BLaER1 treated with 17β-estradiol and CSF1 and Interleukin-3, amounts not matched to agents 10 nM and 100 nM (cell line): ENCODE data around the gene PDZD4.
A peak's percentile ranks its signal among the peaks of the same experiment; 100 is the strongest.

Experiments
- H3K27ac ChIP-seq, 11 experiments: shearing (Covaris generic); formaldehyde crosslinking; 2 replicates each; pipeline ENCODE4 v1.8.1; 2022
- H3K27me3 ChIP-seq, 11 experiments: shearing (Covaris generic); formaldehyde crosslinking; 2 replicates each; pipeline ENCODE4 v1.8.1; 2022
- H3K36me3 ChIP-seq, 11 experiments: shearing (Covaris generic); formaldehyde crosslinking; 2 replicates each; pipeline ENCODE4 v1.8.1; 2022
- H3K4me1 ChIP-seq, 10 experiments: shearing (Covaris generic); formaldehyde crosslinking; 2 replicates each; pipeline ENCODE4 v1.8.1; 2022
- H3K4me2 ChIP-seq, 11 experiments: shearing (Covaris generic); formaldehyde crosslinking; 2 replicates each; pipeline ENCODE4 v1.8.1; 2022
- H3K4me3 ChIP-seq, 10 experiments: shearing (Covaris generic); formaldehyde crosslinking; 2 replicates each; pipeline ENCODE4 v1.8.1; 2022
- H3K9ac ChIP-seq, 11 experiments: shearing (Covaris generic); formaldehyde crosslinking; 2 replicates each; pipeline ENCODE4 v1.8.1; 2022
- H3K9me3 ChIP-seq, 11 experiments: shearing (Covaris generic); formaldehyde crosslinking; replicated peaks in 1 of 11; 2 replicates each; pipeline ENCODE4 v1.8.1; 2022
- H4K20me1 ChIP-seq, 11 experiments: shearing (Covaris generic); formaldehyde crosslinking; 2 replicates each; pipeline ENCODE4 v1.8.1; 2022
- Cebpa-rat ChIP-seq, 11 experiments: shearing (Covaris generic); IDR thresholded peaks; 2 replicates each; pipeline ENCODE4 v1.8.1; 2022

The PDZD4 gene

DNA sequence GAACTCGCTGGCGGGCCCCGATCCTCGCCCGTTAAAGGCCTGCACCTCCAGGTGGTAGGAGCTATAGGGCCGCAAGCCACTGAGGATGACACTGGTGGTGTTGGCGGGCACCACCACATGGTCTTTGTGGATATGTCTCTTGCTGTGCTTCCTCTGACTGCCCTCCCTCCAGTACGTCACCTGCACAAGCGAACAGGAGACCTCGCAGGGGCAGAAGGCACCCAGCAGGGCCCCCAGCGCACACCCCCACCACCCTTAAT, 34.9 kb upstream of the PDZD4 start:
- no peak overlapping the region for H3K27ac ChIP-seq
- no peak overlapping the region for H3K4me3 ChIP-seq
- peaks cover 40 to 97% (median 91%) of the 10 kb centered on the region in 11 experiments for H3K27me3 ChIP-seq
- peaks cover 0 to 38% (median 0%) of the 10 kb centered on the region in 11 experiments; a peak in 4 of 22 replicates for H3K36me3 ChIP-seq
- no peak for TF ChIP-seq Cebpa-rat (IDR thresholded peaks at IDR 0.05)
- peak overlapping the region in 1 of 11 experiments; percentile 50; a peak in 1 of 22 replicates for H3K4me2 ChIP-seq
- peaks cover 0 to 54% (median 14%) of the 10 kb centered on the region in 11 experiments; a peak in 14 of 22 replicates for H4K20me1 ChIP-seq
- peaks cover 0 to 38% (median 29%) of the 10 kb centered on the region in 10 experiments; a peak in 14 of 20 replicates for H3K4me1 ChIP-seq
- no peak overlapping the region for H3K9ac ChIP-seq
- peaks cover 0 to 12% (median 0%) of the 10 kb centered on the region in 11 experiments; a peak in 4 of 22 replicates for H3K9me3 ChIP-seq

DNA sequence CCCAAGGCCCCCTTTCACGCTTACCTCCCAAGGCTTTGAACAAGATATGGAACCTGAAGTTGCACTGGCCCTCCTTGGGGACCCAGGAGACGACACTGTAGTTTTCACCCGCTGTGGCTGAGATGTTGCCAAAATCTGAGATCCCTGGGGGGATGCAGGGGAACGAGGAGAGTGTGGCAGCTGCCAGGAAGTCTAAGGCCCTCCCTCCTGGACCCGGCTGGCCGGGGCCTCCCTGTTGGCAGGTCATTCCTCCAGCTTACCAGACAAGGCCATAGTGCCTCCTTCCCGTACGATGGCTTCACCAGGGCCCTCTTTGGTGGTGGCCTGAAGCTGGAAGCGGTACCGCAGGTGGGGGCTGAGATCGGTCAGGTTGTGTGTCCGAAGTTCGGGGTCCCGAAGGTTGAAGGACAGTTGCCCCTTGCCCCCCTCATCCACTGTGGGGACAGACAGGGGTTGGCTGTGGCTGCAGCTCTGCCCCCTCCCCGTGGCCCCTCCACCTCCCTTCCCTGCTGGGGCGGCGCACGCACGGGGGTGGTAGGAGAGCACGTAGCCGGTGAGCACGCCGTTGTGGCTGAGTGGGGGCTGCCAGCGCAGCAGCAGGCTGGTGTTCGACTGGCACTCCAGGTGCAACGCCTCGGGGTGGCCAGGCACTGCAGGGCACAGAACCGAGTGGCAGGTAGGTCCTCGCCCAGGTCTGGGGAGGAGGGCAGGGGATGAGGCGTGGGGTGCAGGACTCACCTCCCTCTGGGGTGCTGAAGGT, 34.4 kb upstream of the PDZD4 start:
- no peak overlapping the region for H3K27ac ChIP-seq
- H3K9ac ChIP-seq = no peak overlapping the region
- TF ChIP-seq Cebpa-rat (IDR thresholded peaks at IDR 0.05) = no peak
- H3K4me1 ChIP-seq = peaks cover 0 to 34% (median 27%) of the 10 kb centered on the region in 10 experiments; a peak in 14 of 20 replicates
- H3K27me3 ChIP-seq = peaks cover 45 to 97% (median 91%) of the 10 kb centered on the region in 11 experiments
- H3K36me3 ChIP-seq = peaks cover 0 to 34% (median 0%) of the 10 kb centered on the region in 11 experiments; a peak in 4 of 22 replicates
- no peak overlapping the region for H3K4me3 ChIP-seq
- H3K9me3 ChIP-seq = peaks cover 0 to 12% (median 0%) of the 10 kb centered on the region in 11 experiments; a peak in 4 of 22 replicates
- H3K4me2 ChIP-seq = peak overlapping the region in 7 of 11 experiments; percentile 23 to 62 (median 50); a peak in 9 of 22 replicates
- H4K20me1 ChIP-seq = peaks cover 0 to 54% (median 14%) of the 10 kb centered on the region in 11 experiments; a peak in 13 of 22 replicates

DNA sequence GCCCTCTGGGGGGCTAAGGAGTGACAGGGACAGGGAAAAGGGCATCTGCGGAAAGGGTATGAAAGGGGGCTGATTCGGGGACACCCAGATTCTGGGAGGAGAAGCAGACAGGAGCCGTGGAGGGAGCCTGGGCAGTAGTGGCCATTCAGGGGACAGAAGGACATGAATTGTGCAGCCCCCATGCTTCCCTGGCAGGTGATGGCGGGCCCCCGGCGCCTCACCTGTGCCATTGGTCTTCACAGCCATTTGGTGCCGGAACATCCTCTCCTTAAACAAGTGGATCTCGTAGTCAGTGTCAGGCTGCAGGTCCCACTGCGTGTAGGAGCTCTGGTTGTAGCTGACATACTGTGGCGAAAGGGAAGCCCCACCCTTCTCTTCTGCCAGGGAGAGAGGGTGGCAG, 33.8 kb upstream of the PDZD4 start:
- no peak for TF ChIP-seq Cebpa-rat (IDR thresholded peaks at IDR 0.05)
- H3K27me3 ChIP-seq = peaks cover 45 to 96% (median 91%) of the 10 kb centered on the region in 11 experiments
- H3K9me3 ChIP-seq = peaks cover 0 to 15% (median 0%) of the 10 kb centered on the region in 11 experiments; a peak in 4 of 22 replicates
- H3K27ac ChIP-seq = no peak overlapping the region
- H4K20me1 ChIP-seq = peaks cover 0 to 47% (median 14%) of the 10 kb centered on the region in 11 experiments; a peak in 13 of 22 replicates
- no peak overlapping the region for H3K4me3 ChIP-seq
- peaks cover 0 to 28% (median 0%) of the 10 kb centered on the region in 11 experiments; a peak in 3 of 22 replicates for H3K36me3 ChIP-seq
- H3K9ac ChIP-seq = no peak overlapping the region
- H3K4me2 ChIP-seq = peak overlapping the region in 8 of 11 experiments; percentile 26 to 62 (median 49); a peak in 11 of 22 replicates
- peaks cover 0 to 34% (median 27%) of the 10 kb centered on the region in 10 experiments; a peak in 14 of 20 replicates for H3K4me1 ChIP-seq

DNA sequence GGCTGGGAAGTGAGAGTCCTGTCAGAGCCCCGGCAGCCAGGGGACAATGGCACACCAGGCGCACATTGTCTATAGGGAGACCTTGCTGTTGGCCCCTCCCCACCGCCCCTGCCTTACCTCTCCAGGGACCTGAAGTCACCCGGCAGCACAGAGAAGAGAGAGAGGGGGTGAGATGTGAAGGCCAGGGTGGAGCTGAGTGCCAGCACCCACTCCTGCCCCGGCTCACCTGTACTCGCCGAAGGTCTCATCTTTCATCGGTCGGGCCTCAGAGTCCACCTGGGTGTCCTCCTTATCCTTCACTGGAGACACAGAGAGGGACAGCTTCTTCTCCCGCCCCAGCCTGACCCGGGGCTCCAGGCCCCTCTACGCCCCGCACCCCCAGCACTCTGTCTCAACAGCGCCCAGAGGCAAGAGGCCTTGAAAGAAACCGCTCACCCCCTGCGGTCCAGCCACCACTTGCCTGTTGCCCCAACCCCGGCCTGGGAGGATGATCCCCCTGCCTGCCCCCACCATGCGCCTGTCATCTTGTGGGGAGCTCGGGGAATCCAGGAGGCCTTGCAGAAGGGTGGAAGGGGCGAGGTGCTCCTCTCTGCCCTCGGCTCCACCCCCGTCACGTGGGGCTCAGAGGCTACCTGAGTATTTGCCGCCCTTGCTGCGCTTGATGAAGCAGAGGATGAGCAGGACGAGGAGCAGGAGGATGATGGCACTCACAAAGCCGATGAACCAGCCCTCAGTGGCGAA, 33.1 kb upstream of the PDZD4 start:
- peaks cover 0 to 24% (median 0%) of the 10 kb centered on the region in 11 experiments; a peak in 3 of 22 replicates for H3K36me3 ChIP-seq

DNA sequence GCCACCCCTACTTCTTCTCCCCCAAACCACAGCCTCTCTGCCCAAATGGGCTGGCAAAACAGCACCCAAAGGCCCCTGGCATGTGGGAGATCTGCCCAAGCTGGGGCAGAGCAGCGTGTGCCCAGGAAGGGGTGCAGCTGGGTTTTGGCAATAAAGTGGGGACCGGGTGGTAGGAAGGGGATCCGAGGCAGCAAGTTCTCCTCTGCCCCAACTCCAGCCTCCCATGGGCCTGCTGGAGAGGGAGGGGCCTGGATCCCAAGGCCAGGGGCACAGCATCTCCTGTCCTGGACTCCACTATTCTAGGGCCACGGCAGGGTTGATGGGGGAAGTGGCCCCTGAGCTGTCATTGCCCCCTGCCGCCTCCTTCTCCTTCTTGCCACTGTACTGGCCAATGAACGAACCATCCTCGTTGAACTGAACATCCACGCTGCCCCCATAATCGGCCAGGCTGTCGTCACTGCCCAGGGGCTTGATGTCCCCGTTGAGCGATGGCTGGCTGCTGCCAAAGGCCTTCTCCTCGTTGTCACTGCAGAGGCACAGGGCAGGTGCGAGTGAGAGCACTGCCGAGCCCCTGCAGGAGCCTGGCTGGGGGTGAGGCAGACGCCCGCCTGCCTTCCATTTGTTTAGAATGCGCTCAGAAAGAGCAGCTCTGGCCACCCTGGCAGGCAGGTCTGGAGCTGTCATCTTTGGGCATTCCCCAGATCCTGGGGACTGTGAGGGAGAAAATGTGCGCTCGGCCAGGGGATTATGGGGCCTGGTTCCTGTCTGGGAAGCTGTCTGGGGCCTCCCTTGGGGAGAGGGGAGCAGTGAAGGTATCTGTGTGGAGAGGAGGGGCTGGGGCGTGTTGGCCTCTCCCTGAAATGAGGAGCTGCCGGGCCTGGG, 32.3 kb upstream of the PDZD4 start:
- H3K4me2 ChIP-seq = peak overlapping the region in 7 of 11 experiments; percentile 26 to 62 (median 50); a peak in 11 of 22 replicates
- H3K4me1 ChIP-seq = peaks cover 0 to 38% (median 29%) of the 10 kb centered on the region in 10 experiments; a peak in 14 of 20 replicates
- H4K20me1 ChIP-seq = peaks cover 0 to 45% (median 14%) of the 10 kb centered on the region in 11 experiments; a peak in 12 of 22 replicates
- peaks cover 0 to 18% (median 0%) of the 10 kb centered on the region in 11 experiments; a peak in 3 of 22 replicates for H3K36me3 ChIP-seq
- no peak for TF ChIP-seq Cebpa-rat (IDR thresholded peaks at IDR 0.05)
- no peak overlapping the region for H3K27ac ChIP-seq
- no peak overlapping the region for H3K4me3 ChIP-seq
- peaks cover 0 to 28% (median 10%) of the 10 kb centered on the region in 11 experiments; a peak in 12 of 22 replicates for H3K9me3 ChIP-seq
- H3K9ac ChIP-seq = no peak overlapping the region
- H3K27me3 ChIP-seq = peaks cover 55 to 97% (median 93%) of the 10 kb centered on the region in 11 experiments

More for the DNA sequence above, 33.1 kb upstream of the PDZD4 start:
- peaks cover 47 to 96% (median 91%) of the 10 kb centered on the region in 11 experiments for H3K27me3 ChIP-seq
- no peak overlapping the region for H3K27ac ChIP-seq
- H4K20me1 ChIP-seq = peaks cover 0 to 40% (median 14%) of the 10 kb centered on the region in 11 experiments; a peak in 12 of 22 replicates
- H3K4me1 ChIP-seq = peaks cover 0 to 34% (median 27%) of the 10 kb centered on the region in 10 experiments; a peak in 14 of 20 replicates
- H3K4me2 ChIP-seq = peak overlapping the region in 8 of 11 experiments; percentile 26 to 62 (median 49); a peak in 11 of 22 replicates
- no peak for TF ChIP-seq Cebpa-rat (IDR thresholded peaks at IDR 0.05)
- H3K9me3 ChIP-seq = peaks cover 0 to 20% (median 2%) of the 10 kb centered on the region in 11 experiments; a peak in 9 of 22 replicates
- H3K4me3 ChIP-seq = no peak overlapping the region
- no peak overlapping the region for H3K9ac ChIP-seq

DNA sequence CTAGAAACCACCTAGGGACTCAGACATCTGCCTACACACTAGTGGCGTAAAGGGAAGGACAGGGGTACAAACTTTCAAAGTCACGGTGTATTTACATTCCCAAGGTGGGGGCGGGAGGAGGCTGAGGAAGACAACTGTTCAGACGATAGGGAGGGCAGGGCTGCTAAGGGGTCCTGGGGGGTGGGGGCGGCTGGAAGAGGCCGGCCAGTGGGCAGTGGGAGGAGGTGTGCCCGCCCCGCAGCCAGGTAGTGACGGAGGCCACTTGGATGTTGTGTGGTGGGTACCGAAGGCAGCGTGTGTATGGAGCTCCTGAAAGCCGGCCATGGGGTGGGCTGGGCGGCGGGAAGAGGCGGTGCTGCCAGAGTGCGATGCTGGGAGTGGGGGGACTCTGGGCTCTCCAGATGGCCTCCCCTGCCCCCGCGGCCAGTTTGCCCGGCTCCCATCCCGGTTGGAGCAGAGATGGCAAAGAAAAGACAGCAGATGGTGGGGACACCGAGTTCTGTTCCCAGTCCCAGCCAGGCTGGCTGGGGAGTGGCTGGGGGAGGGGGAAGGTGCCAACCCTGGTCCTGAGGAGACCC, 31.5 kb upstream of the PDZD4 start:
- TF ChIP-seq Cebpa-rat (IDR thresholded peaks at IDR 0.05) = no peak
- peaks cover 0 to 26% (median 11%) of the 10 kb centered on the region in 11 experiments; a peak in 14 of 22 replicates for H3K9me3 ChIP-seq
- no peak overlapping the region for H3K27ac ChIP-seq
- no peak overlapping the region for H3K9ac ChIP-seq
- H4K20me1 ChIP-seq = peaks cover 0 to 45% (median 14%) of the 10 kb centered on the region in 11 experiments; a peak in 12 of 22 replicates
- H3K4me3 ChIP-seq = no peak overlapping the region
- peaks cover 0 to 11% (median 0%) of the 10 kb centered on the region in 11 experiments; a peak in 2 of 22 replicates for H3K36me3 ChIP-seq
- H3K4me1 ChIP-seq = peaks cover 0 to 43% (median 31%) of the 10 kb centered on the region in 10 experiments; a peak in 14 of 20 replicates
- H3K4me2 ChIP-seq = no peak overlapping the region
- peaks cover 58 to 94% (median 89%) of the 10 kb centered on the region in 11 experiments for H3K27me3 ChIP-seq

DNA sequence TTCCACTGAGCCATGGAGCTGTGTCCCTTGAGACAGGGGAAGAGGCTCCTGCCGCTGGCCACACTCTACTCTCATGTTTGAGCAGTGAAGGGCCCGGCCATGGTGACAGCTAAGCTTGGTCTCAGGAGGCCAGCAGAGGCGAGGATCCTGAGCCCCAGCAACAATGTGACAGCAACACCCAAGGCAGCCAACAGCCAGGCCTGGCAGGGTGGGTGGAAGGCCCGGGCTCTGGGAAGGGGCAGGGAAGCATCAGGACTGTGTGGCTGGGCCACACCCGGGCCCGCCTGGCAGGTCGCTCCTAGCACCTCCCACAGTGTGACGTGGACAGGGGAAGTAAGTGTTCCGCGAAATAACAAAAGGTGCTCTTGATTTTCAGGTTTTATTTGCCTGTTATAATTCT, 30.8 kb upstream of the PDZD4 start:
- peaks cover 0 to 45% (median 13%) of the 10 kb centered on the region in 11 experiments; a peak in 10 of 22 replicates for H4K20me1 ChIP-seq
- H3K9ac ChIP-seq = no peak overlapping the region
- peaks cover 0 to 27% (median 11%) of the 10 kb centered on the region in 11 experiments; a peak in 14 of 22 replicates for H3K9me3 ChIP-seq
- peak overlapping the region in 3 of 11 experiments; percentile 11 to 33 (median 25); a peak in 5 of 22 replicates for H3K4me2 ChIP-seq
- peaks cover 0 to 45% (median 31%) of the 10 kb centered on the region in 10 experiments; a peak in 14 of 20 replicates for H3K4me1 ChIP-seq
- no peak overlapping the region for H3K27ac ChIP-seq
- H3K27me3 ChIP-seq = peaks cover 65 to 94% (median 89%) of the 10 kb centered on the region in 11 experiments
- TF ChIP-seq Cebpa-rat (IDR thresholded peaks at IDR 0.05) = no peak
- no peak overlapping the region for H3K4me3 ChIP-seq
- peaks cover 0 to 4% (median 0%) of the 10 kb centered on the region in 11 experiments; a peak in 1 of 22 replicates for H3K36me3 ChIP-seq
